Measurements from ENCODE around the gene ITGB1.
A peak's percentile ranks its signal among the peaks of the same experiment; 100 is the strongest.
"Not testable (repeated sequence)": the region's sequence is repeated elsewhere in the genome, so short reads cannot be mapped to it uniquely, and the experiment has no call there.

ITGB1 gene

DNA sequence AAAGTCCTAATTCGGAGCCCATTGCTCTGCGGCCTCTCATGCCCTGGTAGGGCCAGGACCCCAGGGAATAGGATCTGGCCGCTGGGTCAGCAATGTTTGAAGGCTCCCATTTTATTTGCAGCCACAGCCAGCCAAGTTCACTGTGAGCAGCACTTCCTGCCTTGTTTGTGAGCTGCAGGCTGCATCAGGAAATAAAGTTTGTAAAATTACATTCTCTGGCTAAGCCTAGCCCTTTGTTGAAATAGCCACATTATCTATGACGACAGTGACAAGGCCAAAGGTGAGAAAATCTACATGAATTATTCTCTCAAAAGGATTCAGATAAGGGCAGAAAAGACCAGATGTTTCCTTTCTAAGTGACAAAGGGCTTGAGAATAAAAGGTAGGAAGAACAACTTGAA, 23.7 kb upstream of the ITGB1 start:
- Histone ChIP-seq H3K36me3 (no peaks in the 10 kb centered on the region), H3K4me3 (ENCODE audit: low read depth, low read length) (no peak overlapping the region), H3K9me3 (no peaks in the 10 kb centered on the region), H3K4me1 (peaks cover 19% of the 10 kb centered on the region), H3K27me3 (no peaks in the 10 kb centered on the region)
- TF ChIP-seq, protein P1, sequence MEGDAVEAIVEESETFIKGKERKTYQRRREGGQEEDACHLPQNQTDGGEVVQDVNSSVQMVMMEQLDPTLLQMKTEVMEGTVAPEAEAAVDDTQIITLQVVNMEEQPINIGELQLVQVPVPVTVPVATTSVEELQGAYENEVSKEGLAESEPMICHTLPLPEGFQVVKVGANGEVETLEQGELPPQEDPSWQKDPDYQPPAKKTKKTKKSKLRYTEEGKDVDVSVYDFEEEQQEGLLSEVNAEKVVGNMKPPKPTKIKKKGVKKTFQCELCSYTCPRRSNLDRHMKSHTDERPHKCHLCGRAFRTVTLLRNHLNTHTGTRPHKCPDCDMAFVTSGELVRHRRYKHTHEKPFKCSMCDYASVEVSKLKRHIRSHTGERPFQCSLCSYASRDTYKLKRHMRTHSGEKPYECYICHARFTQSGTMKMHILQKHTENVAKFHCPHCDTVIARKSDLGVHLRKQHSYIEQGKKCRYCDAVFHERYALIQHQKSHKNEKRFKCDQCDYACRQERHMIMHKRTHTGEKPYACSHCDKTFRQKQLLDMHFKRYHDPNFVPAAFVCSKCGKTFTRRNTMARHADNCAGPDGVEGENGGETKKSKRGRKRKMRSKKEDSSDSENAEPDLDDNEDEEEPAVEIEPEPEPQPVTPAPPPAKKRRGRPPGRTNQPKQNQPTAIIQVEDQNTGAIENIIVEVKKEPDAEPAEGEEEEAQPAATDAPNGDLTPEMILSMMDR (IDR thresholded peaks at IDR 0.05; ENCODE audit: low read depth, low read length): no peak
- no peak for DNase-seq

DNA sequence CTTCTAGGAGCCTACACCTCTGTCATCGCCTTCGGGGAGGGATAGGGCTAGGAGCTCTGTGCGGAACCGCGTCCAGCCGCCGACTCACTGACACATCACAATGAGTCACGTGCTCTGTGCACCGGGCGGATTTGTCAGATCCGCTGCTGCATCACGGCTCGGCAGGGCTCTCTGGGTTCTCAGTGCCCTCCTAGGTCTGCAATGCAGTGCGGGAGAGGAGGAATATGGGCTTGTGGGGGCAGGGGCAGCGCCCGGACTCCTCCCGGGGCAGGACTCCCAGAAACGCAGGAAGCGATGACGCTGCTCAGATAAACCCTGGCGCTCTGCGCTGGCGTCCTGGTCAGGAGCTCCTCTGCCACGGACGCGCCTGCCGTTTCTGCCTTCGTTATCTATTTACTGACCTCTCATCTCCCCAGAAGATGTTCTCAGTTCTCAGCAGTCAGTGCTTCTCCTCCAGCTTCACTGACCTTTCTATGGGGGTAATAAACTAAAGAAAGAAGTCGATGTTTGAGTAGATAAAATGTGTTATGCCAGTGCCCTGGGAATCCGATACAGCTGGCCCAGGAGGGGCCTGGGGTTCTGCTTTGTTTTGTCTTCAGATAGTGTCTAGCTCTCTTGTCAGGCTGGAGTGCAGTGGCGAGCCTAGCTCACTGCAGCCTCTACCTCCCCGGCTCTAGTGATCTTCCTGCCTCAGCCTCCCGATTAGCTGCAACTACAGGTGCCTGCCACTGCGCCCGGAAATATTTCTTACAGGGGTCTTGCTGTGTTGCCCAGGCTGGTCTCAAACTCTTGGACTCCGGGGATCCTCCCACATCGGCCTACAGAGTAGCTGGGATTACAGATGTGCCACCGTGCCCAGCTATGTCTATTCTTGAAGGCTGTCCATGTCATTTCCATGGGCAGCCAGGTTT, 22.8 kb upstream of the ITGB1 start:
- Histone ChIP-seq H3K4me1 (peaks cover 19% of the 10 kb centered on the region), H3K27me3 (no peaks in the 10 kb centered on the region), H3K36me3 (no peaks in the 10 kb centered on the region), H3K9me3 (no peaks in the 10 kb centered on the region), H3K4me3 (ENCODE audit: low read depth, low read length) (peak overlapping the region; percentile 72)
- peak; percentile 94 for DNase-seq
- TF ChIP-seq, protein P1 (IDR thresholded peaks at IDR 0.05; ENCODE audit: low read depth, low read length): 0 out of 2 replicates have a peak, but pooled peaks have one; percentile 6

DNA sequence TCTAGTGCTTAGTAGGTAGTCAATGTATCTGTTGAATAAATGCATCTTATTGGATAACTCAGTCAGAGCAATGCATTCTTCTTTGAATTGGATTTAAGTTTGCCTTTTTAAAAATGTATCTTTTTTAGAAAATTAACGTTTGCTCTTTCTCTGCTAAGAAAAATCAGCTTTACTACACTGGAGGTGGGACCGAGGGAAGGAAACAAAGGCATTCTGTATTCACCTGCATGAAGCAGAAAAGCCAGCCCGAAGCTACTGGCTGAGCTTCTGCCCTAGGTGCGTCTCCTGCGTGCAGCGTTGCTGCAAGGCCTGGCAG, 22.2 kb upstream of the ITGB1 start:
- no peak for DNase-seq
- Histone ChIP-seq H3K4me1 (peaks cover 19% of the 10 kb centered on the region), H3K27me3 (no peaks in the 10 kb centered on the region), H3K36me3 (no peaks in the 10 kb centered on the region), H3K4me3 (ENCODE audit: low read depth, low read length) (peak overlapping the region; percentile 72), H3K9me3 (no peaks in the 10 kb centered on the region)
- TF ChIP-seq, protein P1 (IDR thresholded peaks at IDR 0.05; ENCODE audit: low read depth, low read length): no peak

DNA sequence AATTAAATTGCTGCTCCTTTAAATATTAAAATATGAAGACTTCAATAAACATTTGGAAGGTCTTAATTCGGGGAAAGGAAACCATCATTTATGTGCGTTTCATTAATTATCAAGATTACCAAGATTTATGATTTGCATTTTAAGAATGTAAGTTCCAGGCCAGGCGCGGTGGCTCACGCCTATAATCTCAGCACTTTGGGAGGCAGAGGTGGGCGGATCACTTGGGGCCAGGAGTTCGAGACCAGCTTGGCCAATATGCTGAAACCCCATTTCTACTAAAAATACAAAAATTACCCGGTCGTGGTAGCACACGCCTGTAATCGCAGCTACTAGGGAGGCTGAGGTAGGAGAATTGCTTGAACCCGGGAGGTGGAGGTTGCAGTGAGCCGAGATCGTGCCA, 21.7 kb upstream of the ITGB1 start:
- H3K27me3 ChIP-seq, H3K9me3 ChIP-seq, H3K36me3 ChIP-seq, DNase-seq: not testable (repeated sequence)
- H3K4me1 ChIP-seq: peaks cover 19% of the 10 kb centered on the region
- peak overlapping the region; percentile 72; the same call in 1 of the 2 replicates for H3K4me3 ChIP-seq (ENCODE audit: low read depth, low read length)

DNA sequence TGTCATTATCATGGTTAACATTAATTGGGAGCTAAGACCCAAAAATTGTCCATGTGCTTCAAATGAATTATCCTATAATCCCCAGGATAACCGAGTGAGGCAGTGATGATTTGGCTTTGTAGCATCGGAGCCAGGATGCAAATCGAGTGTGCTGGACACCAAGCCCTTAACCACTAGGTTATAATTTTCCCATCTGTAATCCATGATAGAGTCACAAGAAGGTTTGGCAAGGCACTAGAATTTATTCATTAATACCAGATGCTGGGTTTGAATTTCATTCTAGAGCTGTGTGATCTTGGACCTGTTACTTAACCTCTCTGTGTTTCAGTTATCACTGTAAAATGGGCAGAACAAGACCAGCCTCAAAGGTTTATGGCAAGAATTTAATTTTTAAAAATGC, 21.0 kb upstream of the ITGB1 start:
- TF ChIP-seq, protein P1 (IDR thresholded peaks at IDR 0.05; ENCODE audit: low read depth, low read length): no peak
- H3K4me3 ChIP-seq (ENCODE audit: low read depth, low read length): no peak overlapping the region
- DNase-seq: no peak

DNA sequence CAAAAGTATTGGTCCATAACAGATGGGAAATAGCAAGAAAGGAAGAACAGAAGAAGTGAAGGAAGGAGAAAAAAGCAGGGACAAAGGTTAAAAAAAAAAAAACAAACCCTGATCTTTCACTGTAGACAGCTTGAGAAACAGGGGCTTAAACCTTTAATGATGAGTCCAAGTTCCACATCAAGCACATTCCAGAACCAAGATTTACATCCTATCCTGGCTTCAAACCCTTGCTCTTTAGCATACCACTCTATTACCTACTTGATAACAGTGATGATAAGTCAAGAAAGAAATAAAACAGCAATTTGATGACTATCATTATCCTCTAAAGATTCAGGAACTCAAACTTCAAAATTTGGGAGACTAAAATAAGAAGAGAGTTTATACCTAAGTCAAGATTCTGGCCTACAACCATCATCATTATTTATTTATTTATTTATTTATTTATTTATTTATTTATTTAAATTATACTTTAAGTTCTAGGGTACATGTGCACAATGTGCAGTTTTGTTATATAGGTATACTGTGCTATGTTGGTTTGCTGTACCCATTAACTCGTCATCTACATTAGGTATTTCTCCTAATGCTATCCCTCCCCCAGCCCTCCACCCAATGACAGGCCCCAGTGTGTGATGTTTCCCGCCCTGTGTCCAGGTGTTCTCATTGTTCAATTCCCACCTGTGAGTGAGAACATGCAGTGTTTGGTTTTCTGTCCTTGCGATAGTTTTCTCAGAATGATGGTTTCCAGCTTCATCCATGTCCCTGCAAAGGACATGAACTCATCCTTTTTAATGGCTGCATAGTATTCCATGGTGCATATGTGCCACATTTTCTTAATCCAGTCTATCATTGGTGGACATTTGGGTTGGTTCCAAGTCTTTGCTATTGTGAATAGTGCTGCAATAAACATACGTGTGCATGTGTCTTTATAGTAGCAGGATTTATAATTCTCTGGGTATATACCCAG, 20.1 kb upstream of the ITGB1 start:
- not testable (repeated sequence) for H3K36me3 ChIP-seq; H3K4me3 ChIP-seq (ENCODE audit: low read depth, low read length); DNase-seq; H3K27me3 ChIP-seq; H3K9me3 ChIP-seq
- H3K4me1 ChIP-seq: peaks cover 12% of the 10 kb centered on the region

More for the DNA sequence above, 21.0 kb upstream of the ITGB1 start:
- no peaks in the 10 kb centered on the region for H3K36me3 ChIP-seq
- peaks cover 19% of the 10 kb centered on the region for H3K4me1 ChIP-seq
- H3K27me3 ChIP-seq: no peaks in the 10 kb centered on the region
- no peaks in the 10 kb centered on the region for H3K9me3 ChIP-seq
